IPS DF 4.7 (cell line): Measurements from ENCODE around the gene KLF13.

Source experiments
- DNase-seq: peaks from one replicate; pipeline ENCODE4 v3.0.0-alpha.2; 2013; ENCODE audit warnings: low spot score; ENCODE audit errors: extremely low read depth

The KLF13 gene

DNA sequence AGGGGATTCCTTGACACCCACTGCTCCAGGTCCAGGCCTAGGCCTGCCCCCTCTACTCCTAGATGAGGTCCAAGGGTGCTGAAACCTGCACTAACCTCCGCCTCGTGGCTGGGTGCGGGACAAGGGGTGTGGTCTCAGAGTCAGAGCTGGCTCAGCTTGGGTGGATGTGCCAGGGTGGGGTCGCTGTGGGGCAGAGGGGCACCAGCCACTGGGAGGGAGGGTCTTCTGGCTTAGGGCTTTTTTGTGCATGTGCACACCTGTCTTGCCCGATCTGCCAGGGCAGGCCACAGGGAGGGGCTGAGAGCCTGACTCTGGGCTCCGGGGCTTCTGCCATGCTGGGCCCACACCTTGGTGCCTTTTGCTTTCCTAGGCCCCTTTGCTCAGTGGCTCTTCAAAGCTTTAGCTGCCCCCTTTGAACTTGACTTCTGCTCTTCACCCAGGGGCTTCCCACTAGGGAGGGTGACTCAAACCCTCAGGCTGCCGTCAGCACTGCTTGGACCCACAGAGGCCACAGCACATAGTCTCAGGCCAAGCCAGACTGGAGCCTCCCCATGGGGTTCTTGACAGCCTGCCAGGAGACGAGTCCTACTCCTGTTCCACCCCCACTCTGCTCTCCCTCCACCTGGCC, 73.0 kb downstream of the KLF13 start:
- no peak for DNase-seq

DNA sequence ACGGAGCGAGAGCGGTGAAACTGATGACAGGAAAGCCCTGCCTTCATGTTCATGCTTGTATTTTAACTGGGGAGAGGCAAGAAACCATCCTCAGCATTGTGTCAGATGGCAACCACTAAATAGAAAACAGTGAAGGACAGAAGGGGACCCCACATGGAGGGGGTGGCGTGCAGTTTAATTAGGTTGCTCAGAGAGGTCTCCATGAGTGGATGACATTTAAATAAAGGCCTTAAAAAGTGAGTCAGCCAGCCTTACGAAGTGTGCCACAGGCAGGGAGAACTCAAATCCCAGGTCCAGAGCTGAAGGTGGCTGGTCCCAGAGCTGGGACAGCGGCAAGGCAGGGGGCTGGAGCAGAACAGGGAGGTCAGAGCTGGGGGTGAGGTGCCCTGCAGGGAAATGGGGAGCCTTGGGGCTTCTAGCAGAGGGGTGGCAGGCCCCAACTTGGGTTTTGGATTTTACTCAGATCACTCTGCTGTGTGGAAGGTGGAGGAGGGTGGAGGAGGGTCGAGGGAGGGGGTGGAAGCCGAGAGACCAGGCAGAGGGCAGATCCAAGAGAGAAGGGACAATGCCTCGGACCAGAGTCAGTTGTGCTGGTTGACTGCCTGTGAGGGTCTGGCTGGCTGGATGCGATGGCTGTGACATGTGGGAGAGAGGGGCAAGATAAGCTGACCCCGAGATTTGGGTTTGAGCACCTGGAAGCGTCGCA, 73.7 kb downstream of the KLF13 start:
- DNase-seq = no peak

DNA sequence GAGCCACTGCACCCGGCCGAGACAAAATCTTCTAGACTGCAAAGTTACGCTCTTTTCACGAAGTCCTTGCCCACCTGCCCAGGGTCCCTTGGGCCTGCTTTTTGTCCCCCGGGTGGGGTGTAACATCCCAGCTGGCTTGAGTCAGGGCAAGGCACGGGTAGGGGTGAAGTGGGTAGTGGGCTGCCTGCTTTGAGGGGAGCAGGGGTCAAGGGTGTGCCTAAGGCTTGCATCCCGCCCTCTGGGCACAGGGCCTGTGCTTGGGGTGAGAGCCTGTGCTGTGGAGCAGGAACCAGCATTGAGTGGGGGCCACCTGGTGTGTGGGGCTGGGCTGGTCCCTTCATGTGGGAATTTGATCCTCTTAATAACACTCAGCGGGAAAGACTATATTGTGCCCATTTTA, 74.6 kb downstream of the KLF13 start:
- DNase-seq = no peak

DNA sequence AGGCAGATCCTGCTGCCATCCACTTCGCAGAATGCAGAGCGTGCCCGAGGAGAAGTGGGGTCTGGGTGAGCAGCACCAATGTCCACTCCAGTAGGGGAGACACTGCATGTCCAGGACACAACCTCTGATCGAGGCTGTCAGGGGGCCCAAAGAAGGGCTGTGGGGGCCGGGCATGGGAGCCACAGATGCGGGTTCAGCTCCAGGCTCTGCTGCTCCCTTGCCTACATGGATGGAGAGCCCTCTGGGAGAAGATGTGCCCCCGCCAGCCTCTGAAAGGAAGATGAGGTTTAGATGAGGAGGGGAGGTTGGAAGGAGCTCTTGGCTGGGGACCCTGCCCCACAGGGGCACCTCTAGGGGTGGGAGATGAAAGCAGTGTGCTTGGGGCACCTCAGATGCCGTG, 75.4 kb downstream of the KLF13 start:
- DNase-seq = no peak

DNA sequence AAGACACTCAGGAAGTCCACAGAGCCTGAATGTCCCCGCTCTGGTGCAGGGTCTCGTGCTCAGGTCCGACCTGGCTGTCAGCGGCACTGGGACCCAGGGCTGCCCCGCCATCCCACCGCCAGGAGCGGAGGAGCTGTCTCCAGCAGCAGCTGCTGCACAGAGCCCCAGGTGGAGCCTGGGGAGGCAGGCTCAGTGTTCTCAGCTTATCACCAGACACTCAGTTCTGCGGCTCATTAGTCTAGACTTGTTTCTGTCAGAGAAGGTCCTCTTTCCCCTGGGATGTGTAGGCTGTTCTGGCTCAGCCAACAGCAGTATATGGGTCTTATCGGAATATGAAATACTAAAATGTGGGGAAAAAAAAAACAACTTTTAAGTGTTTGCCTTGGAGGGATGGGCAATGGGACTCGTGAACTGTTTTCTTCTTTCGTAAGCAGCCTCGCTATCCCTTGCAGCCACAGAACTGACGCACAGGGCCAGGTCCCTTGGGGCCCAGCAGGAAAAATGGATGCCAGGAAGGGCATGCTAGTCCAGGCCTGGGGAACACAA, 75.9 kb downstream of the KLF13 start:
- DNase-seq = no peak

DNA sequence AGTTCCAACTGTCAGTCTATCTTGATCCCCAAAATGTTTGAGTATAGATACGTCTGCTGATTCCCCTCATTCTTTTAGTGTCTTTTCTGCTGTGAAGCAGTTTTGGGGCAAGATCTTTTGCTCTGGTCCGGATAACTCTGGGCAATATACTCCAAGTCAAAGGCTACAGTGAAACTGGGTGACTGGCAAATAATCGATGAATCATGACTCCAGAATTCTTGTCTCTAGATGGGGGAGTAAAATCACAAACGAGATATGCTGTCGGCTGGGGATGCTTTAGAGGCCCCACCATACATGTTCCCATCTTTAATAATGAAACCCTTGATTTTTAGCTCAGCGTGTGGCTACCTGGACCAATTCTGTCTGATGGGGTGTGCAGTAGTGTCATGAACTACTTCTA, 76.5 kb downstream of the KLF13 start:
- no peak for DNase-seq

DNA sequence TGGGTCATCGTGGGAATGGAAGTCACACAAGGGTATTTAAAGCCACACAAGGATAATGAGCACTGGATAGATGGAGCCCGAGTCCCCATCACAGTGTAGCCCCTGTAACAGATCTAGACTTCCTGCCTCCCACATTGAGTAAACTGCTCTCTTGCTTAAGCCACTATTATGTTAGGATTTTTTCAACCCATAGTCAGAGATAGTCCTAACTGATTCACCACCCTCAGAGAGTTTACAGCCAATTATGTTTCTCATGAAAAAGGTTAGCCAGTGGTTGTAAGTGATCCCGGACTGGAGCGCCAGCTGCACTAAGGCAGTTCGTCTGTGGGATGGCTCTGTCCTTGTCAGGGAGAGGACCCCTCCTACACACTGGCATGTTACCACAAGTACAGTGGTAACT, 77.0 kb downstream of the KLF13 start:
- no peak for DNase-seq

DNA sequence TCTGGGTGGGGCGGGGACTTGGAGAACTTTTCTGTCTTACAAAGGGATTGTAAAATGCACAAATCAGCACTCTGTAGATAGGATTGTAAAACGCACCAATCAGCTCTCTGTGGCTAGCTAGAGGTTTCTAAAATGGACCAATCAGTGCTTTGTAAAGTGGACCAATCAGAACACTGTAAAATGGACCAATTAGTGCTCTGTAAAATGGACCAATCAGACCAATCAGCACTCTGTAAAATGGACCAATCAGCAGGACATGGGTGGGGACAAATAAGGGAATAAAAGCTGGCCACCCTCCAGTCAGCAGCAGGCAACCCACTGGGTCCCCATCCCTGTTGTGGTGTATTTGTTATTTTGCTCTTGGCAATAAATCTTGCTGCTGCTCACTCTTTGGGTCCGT, 77.7 kb downstream of the KLF13 start:
- DNase-seq = no peak

DNA sequence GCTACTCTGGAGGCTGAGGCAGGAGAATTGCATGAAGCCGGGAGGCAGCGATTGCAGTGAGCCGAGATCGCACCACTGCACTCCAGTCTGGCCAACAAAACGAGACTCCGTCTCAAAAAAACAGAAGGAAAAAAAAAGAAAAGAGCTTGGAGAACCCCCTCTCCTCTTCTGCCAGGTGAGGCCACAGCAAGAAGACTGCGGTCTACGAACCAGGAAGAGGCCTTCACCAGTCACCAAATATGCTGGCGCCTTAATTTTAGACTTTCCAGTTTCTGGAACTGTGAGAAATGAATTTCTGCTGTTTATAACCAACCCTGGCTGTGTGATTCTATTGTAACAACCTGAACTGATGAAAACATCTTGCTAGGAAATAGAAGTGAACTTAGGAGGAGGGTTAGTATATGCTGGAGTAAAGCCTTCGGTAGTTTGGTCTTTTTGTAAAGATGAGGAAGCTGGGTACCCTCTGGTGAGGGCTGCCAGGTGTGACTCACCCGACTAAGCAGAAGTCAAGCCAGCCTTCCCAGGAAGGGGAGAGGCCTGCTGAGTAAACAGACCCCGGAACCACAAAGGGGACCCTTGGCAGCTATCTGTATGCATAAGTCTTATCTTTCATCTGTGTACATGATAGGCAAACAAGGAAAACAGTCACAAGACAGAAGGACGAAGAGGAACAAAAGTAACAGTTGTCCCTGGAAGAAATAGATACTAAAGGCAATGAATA, 78.7 kb downstream of the KLF13 start:
- no peak for DNase-seq

DNA sequence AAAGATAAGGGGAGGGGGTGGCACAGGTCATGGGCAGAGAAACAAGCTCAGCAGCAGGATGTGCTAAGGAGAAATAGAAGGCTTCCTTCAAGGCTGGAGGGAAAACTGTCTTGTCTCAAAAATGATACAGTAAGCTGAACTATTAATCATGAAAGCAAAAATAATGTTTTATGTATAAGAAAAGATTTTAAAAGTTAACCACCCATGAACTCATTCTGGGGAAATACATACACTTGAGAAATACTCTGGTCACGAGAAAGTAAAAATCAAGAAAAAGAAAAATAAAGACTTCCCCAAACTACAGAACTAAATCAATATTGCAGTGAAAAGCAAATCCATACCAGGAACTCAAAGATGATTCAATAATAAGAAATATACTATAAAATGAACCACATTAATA, 80.7 kb downstream of the KLF13 start:
- DNase-seq = no peak

DNA sequence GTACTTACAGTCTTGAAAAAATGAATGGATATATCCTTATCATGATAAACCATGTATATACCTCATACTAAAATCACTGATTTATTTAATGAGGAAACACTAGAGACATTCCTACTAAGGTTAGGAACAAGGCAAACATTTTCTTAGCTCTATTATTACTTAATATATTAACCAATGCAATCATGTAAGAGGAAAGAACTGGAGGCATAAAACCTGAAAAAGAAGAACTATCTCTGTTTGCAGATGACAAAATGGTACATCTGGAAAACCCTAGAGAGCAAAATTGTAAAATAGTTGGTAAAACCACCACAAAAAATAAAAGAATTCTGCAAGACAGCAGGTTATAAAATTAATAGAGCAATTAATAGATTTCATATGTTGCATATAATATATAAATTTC, 81.2 kb downstream of the KLF13 start:
- no peak for DNase-seq

DNA sequence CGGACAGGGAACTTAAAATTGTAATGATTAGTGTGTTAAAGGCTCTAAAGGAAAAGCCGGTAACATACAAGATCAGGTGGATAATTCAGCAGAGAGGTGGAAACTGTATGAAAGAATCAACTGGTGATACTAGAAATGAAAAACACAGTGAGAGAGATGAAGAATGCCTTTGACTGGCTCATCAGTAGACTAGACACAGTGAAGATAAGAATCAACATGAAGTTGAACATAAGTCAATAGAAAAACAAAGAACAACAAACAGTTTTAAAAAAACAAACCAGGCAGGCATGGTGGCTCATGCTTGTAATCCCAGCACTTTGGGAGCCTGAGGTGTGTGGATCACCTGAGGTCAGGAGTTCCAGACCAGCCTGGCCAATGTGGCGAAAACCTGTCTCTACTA, 82.1 kb downstream of the KLF13 start:
- DNase-seq = no peak

DNA sequence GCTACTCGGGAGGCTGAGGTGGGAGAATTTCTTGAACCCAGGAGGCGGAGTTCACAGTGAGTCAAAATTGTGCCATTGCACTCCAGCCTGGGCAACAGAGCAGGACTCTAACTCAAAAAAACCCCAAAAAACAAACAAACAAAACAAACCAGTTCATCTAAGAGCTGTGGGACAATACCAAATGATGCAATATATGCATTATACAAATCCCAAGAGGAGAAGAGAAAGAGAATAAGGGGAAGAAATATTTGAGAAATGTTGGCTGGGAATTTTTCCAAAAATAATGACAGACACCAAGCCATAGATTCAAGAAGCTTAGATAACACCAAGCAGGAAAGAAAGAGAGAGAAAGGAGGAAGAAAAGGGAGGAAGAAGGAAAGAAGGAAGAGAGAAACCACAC, 82.5 kb downstream of the KLF13 start:
- no peak for DNase-seq

DNA sequence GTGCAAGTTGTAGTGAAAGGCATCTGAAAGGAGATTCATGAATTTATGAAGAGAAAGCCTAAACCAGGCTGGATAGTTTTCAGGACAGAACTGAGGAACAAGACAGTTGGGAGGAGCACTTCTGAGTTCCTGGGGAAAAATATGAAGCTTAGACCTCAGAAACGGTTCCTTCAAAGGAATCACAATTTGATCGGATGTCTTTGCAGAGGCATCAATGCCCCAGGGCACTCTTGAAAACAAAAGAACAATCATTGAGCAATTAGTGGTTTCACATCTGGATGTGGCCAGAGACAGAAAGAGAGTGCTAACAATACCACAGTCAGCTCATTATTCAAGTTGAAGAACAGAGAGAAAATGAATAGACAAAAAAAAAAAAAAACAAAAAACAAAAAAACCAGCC, 86.2 kb downstream of the KLF13 start:
- no peak for DNase-seq

DNA sequence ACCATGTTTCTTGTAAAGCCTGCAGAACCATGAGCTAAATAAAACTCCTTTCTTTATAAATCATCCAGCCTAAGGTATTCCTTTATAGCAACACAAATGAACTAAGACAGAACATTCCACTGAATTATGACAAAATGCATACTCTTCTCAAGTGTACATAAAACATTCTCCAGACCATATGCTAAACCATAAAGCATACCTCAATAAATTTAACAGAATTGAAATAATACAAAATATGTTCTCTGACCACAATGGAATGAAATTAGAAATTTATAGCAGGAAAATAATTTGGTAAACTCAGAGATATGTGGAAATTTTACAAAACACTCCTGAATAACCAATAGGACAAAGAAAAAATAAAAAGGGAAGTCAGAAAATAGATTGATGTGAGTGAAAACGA, 88.6 kb downstream of the KLF13 start:
- DNase-seq = no peak

DNA sequence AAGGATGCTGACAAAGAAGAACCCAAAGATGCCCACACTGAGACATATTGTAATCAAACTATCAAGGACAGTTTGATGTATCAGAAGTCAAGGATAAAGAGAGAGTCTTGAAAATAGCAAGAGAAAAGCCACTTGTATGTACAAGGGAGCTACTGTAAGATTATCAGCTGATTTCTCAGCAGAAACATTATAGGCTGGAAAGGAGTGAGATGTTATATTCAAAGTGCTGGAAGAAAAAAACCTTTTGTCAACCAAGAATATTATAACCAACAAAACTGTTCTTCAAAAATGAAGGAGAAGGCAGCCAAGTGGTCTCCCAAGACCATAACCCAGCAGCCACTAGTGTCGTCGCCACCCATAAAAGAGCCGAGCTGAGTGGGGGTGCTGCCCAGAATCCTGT, 93.2 kb downstream of the KLF13 start:
- DNase-seq = no peak

DNA sequence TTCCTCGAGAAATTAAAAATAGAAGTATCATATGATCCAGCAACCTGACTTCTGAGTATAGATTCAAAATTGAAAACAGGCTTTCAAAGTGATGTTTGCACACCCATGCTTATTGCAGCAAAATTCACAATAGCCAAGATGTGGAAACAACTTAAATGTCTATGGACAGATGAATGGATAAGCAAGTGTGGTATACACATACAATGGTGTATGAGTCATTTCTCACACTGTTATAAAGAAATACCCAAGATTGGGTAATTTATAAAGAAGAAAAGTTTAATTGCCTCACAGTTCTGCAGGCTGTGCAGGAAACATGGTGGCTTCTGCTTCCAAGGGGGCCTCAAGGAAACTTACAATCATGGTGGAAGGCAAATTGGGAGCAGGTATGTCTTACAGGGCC, 100.8 kb downstream of the KLF13 start:
- no peak for DNase-seq
